Right forelimb (tissue), 1 donor: ENCODE measurements around the gene MAPK6.
"Not testable (repeated sequence)": the region's sequence is repeated elsewhere in the genome, so short reads cannot be mapped to it uniquely, and the experiment has no call there.

Source experiments
- DNase-seq: peaks from one replicate; pipeline ENCODE4 v3.0.0-alpha.2; 2018

MAPK6 gene

GRCh38 chr15:52018693-52019393 lies at the start of gene MAPK6:
Gene MAPK6 (plus strand): TSS chr15:52019219. CDS start chr15:52046461, 27,242 bp downstream.
- DNase-seq = peak; percentile 97

GRCh38 chr15:51969728-51970127 lies 49.3 kb upstream of the MAPK6 start:
- DNase-seq = no peak

- no peak for DNase-seq
Measured at GRCh38 chr15:51970132-51970817, 48.7 kb upstream of the MAPK6 start.

- no peak for DNase-seq
Measured at GRCh38 chr15:51971032-51971374, 48.0 kb upstream of the MAPK6 start.

- peak; percentile 91 for DNase-seq
Measured at GRCh38 chr15:51971375-51972133, 47.5 kb upstream of the MAPK6 start, which contains the start of gene LEO1. Gene LEO1 (minus strand): TSS chr15:51971778. CDS start chr15:51971745, 33 bp downstream.

GRCh38 chr15:51973220-51973619 lies 45.8 kb upstream of the MAPK6 start:
- DNase-seq = no peak

GRCh38 chr15:51973775-51974174 lies 45.2 kb upstream of the MAPK6 start:
- DNase-seq = no peak

GRCh38 chr15:51982013-51982769 lies 36.8 kb upstream of the MAPK6 start:
- no peak for DNase-seq

- DNase-seq = no peak
Measured at GRCh38 chr15:51982770-51983103, 36.3 kb upstream of the MAPK6 start.

GRCh38 chr15:51991141-51991540 lies 27.9 kb upstream of the MAPK6 start:
- no peak for DNase-seq

- DNase-seq = no peak
Measured at GRCh38 chr15:51992953-51993352, 26.1 kb upstream of the MAPK6 start.

- DNase-seq = no peak
Measured at GRCh38 chr15:52002351-52002750, 16.7 kb upstream of the MAPK6 start.

- not testable (repeated sequence) for DNase-seq
Measured at GRCh38 chr15:52003089-52003488, 15.9 kb upstream of the MAPK6 start.

GRCh38 chr15:52003710-52004109 lies 15.3 kb upstream of the MAPK6 start:
- no peak for DNase-seq

GRCh38 chr15:52004806-52005205 lies 14.2 kb upstream of the MAPK6 start:
- DNase-seq = no peak

GRCh38 chr15:52005748-52006701 lies 13.0 kb upstream of the MAPK6 start:
- no peak for DNase-seq

GRCh38 chr15:52006702-52007340 lies 12.2 kb upstream of the MAPK6 start:
- no peak for DNase-seq

- DNase-seq = no peak
Measured at GRCh38 chr15:52008359-52008697, 10.7 kb upstream of the MAPK6 start.

- no peak for DNase-seq
Measured at GRCh38 chr15:52008698-52009434, 10.2 kb upstream of the MAPK6 start.
